SU-DHL-6 (cell line): Measurements from ENCODE around the gene ESRRA.

ENCODE experiments used
- CTCF ChIP-seq: fragments of 200-600 bp; sonication (generic); IDR thresholded peaks from one replicate; pipeline ENCODE4 v1.5.1; 2017; ENCODE audit warnings: antibody characterized with exemption, mild to moderate bottlenecking, low read length, moderate library complexity; ENCODE audit not compliant: insufficient read depth, poor library complexity, severe bottlenecking
- EZH2phosphoT487 ChIP-seq: fragments of 200-600 bp; sonication (generic), shearing (Covaris generic); conservative IDR thresholded peaks from 2 replicates; pipeline ENCODE4 v1.6.1; 2018; ENCODE audit warnings: mild to moderate bottlenecking, antibody characterized with exemption, low read length, moderate library complexity, mixed read lengths

DNA sequence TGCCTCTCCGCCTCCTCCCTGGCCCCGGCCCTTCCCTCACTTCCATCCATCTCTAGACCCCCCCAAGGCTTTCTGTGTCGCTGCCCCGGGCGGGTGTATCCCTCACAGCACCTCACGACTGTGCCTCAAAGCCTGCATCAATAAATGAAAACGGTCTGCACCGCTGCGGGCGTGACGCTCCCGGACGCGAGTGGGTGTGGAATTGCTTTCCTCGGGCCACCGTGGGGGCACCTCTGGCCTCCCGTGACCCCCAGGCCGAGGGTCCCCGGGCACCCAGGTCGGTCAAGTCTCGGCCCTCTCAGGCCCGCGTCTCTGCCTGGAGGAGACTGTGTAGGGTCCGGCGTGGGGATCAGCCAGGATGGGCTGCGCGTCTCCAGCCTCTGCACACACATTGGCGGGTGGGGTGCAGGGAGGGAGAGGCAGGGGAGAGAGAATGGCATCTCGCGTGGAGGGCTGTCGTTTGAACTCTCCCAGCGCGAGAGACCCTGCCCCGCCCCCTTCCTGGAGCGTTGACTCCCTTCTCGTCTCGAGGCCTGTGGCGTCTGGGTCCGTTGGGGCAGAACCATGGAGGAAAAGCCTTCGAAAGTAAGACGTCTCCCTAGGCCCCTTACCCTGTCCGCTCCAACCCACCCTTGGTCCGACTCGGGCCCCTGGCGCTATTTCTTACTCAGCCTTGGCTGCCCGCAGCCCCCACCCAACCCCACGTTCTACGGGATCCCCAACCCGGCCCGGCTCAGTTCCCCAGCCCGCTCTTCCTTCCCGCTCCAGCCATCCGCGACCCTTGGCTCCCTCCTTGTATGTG is 5.3 kb upstream of the ESRRA start, which contains the start of gene CATSPERZ:
- TF ChIP-seq CTCF (no peak), EZH2phosphoT487 (no peak)
